Suppressor macrophage (primary cell): ENCODE data around the gene LONP2.
"Not testable (repeated sequence)": the region's sequence is repeated elsewhere in the genome, so short reads cannot be mapped to it uniquely, and the experiment has no call there.

ENCODE experiments used
- DNase-seq, 4 experiments: peaks; one replicate each; pipeline ENCODE4 v3.0.0-alpha.2; 2020 to 2022

The LONP2 gene

GRCh38 chr16:48395375-48395774 is 151.3 kb downstream of the LONP2 start:
- DNase-seq = peak; percentile 60 to 81 (median 74)

GRCh38 chr16:48402547-48402946 is 158.4 kb downstream of the LONP2 start:
- DNase-seq = not testable (repeated sequence)

- no peak for DNase-seq
Observed at GRCh38 chr16:48405153-48405552, 161.1 kb downstream of the LONP2 start.

- no peak for DNase-seq
Observed at GRCh38 chr16:48405907-48406306, 161.8 kb downstream of the LONP2 start.
